B cell (primary cell): Measurements from ENCODE around the gene WDR86.

Experiments used
- EZH2 ChIP-seq: IDR thresholded peaks from 2 replicates; pipeline ENCODE4 v1.6.1; 2012; ENCODE audit warnings: borderline replicate concordance, low read depth, mild to moderate bottlenecking, moderate library complexity, low read length; ENCODE audit not compliant: insufficient read depth, poor library complexity, severe bottlenecking
- TF ChIP-seq, protein P1 (sequence below): fragments of 200-600 bp; IDR thresholded peaks from one replicate; pipeline ENCODE4 v1.8.0; 2022; ENCODE audit warnings: antibody characterized with exemption, mild to moderate bottlenecking

DNA sequence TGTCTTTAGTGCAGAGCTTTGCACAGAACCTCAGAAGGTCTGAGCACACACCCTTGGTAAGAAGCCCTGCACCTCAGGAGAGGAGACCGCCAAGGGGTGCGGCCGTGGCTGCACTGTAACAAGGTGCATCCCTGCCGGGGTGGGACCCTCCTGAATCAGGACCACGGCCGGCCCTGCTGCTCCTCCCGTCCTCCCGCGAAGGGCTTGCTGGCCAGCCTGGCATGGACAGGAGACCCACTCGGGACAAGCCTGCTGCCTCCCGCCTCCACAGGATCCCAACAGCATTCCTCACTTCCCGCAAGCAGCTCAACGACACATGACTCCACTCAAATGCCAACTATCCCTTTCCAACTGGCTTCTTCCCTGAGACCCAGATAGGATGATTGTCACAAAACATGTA, 12.8 kb downstream of the WDR86 start:
- TF ChIP-seq, protein P1, sequence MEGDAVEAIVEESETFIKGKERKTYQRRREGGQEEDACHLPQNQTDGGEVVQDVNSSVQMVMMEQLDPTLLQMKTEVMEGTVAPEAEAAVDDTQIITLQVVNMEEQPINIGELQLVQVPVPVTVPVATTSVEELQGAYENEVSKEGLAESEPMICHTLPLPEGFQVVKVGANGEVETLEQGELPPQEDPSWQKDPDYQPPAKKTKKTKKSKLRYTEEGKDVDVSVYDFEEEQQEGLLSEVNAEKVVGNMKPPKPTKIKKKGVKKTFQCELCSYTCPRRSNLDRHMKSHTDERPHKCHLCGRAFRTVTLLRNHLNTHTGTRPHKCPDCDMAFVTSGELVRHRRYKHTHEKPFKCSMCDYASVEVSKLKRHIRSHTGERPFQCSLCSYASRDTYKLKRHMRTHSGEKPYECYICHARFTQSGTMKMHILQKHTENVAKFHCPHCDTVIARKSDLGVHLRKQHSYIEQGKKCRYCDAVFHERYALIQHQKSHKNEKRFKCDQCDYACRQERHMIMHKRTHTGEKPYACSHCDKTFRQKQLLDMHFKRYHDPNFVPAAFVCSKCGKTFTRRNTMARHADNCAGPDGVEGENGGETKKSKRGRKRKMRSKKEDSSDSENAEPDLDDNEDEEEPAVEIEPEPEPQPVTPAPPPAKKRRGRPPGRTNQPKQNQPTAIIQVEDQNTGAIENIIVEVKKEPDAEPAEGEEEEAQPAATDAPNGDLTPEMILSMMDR: no peak
- TF ChIP-seq EZH2: no peak
